HEK293 (cell line): ENCODE data around the gene PTGIS.

Experiments
- CTCF ChIP-seq: fragments of 450-650 bp; formaldehyde crosslinking; IDR thresholded peaks from 2 replicates; pipeline ENCODE4 v1.5.1; 2016; ENCODE audit warnings: missing biosample characterization, missing genetic modification characterization
- ZBTB21 ChIP-seq: fragments of 450-650 bp; formaldehyde crosslinking; IDR thresholded peaks from 2 replicates; pipeline ENCODE4 v1.5.1; 2017; ENCODE audit warnings: missing biosample characterization, missing genetic modification characterization

GRCh38 chr20:49614338-49615050 is 46.6 kb upstream of the PTGIS start:
- TF ChIP-seq ZBTB21 (tag by site-specific recombination): no peak
- no peak for TF ChIP-seq CTCF (tag by site-specific recombination)
